H1 (cell line): Measurements from ENCODE around the gene LMNA. TPM values are rescaled to one million over a fixed set of nuclear protein-coding genes. Genes with fewer than 3 reads are reported as not detected.

Experiments
- GABPA ChIP-seq: IDR thresholded peaks from 2 replicates; pipeline ENCODE4 v1.6.1; 2011; ENCODE audit warnings: mild to moderate bottlenecking, low read length, moderate library complexity, borderline replicate concordance; ENCODE audit not compliant: insufficient read depth
- KDM5A ChIP-seq: fragments of 200-600 bp; IDR thresholded peaks from 2 replicates; pipeline ENCODE4 v1.7.1; 2012; ENCODE audit warnings: mild to moderate bottlenecking, low read length, inconsistent platforms, mixed read lengths
- PHF8 ChIP-seq: fragments of 200-600 bp; sonication (generic); conservative IDR thresholded peaks from 2 replicates; pipeline ENCODE4 v1.7.1; 2012; ENCODE audit warnings: low read depth, mild to moderate bottlenecking, inconsistent platforms, low read length, moderate library complexity
- RBBP5 ChIP-seq: IDR thresholded peaks from 2 replicates; pipeline ENCODE4 v1.7.1; 2012; ENCODE audit warnings: low read depth, mild to moderate bottlenecking, inconsistent platforms, low read length, moderate library complexity, borderline replicate concordance
- RNF2 ChIP-seq: fragments of 200-900, 300-1000 bp; sonication (generic); IDR thresholded peaks from 2 replicates; pipeline ENCODE4 v1.7.1; 2016; ENCODE audit warnings: borderline replicate concordance, low read depth, mild to moderate bottlenecking, antibody characterized with exemption, low read length; ENCODE audit not compliant: poor library complexity, severe bottlenecking; ENCODE audit errors: missing control alignments
- RXRA ChIP-seq: IDR thresholded peaks from 2 replicates; pipeline ENCODE4 v1.6.1; 2011; ENCODE audit warnings: low read depth, mild to moderate bottlenecking, low read length, moderate library complexity; ENCODE audit not compliant: insufficient read depth
- SAP30 ChIP-seq: fragments of 300-600 bp; sonication (generic); IDR thresholded peaks from 2 replicates; pipeline ENCODE4 v1.7.1; 2012; ENCODE audit warnings: low read length, moderate library complexity, mild to moderate bottlenecking, inconsistent platforms; ENCODE audit not compliant: insufficient read depth, insufficient replicate concordance
- SP2 ChIP-seq: IDR thresholded peaks from 2 replicates; pipeline ENCODE4 v1.6.1; 2012; ENCODE audit warnings: mild to moderate bottlenecking, low read length, inconsistent platforms
- polyA plus RNA-seq, 7 experiments: library from polyadenylated mRNA; depleted of rRNA in 3 of 7; stranded (reverse) in 5 of 7; unstranded in 2 of 7; fragments of >200 nt in 5 of 7; fragments of 200-250 nt in 2 of 7; gene quantifications; 1 replicate in 5 of 7; 2 replicates in 1 of 7; 4 replicates in 1 of 7; pipeline versions ENCODE4 v1.2.1 to v1.2.3, GENCODE V29; 2011 to 2013; ENCODE audit warnings: missing spikeins in 2 of 7, mixed read lengths in 2 of 7
- total RNA-seq: library from RNA; stranded (reverse); fragmentation: NEBNext Ultra II Directional; extraction: Animal tissue kit (Norgen Biotek cat#: 25700); gene quantifications from 2 replicates; pipeline ENCODE4 v1.2.1, GENCODE V29; 2021
- TF ChIP-seq, protein P1 (sequence below): fragments of 300-600 bp; sonication (generic); IDR thresholded peaks from 2 replicates; pipeline ENCODE4 v1.7.1; 2012; ENCODE audit warnings: low read length, moderate library complexity, mild to moderate bottlenecking, inconsistent platforms; ENCODE audit not compliant: insufficient replicate concordance

Gene LMNA
- total and polyA plus RNA-seq, 2 of the 8 experiments (the other 6 are each of a cell fraction or from before 2014, with no cell fraction given), result 25.8 to 46.8 TPM

- TF ChIP-seq, protein P1, sequence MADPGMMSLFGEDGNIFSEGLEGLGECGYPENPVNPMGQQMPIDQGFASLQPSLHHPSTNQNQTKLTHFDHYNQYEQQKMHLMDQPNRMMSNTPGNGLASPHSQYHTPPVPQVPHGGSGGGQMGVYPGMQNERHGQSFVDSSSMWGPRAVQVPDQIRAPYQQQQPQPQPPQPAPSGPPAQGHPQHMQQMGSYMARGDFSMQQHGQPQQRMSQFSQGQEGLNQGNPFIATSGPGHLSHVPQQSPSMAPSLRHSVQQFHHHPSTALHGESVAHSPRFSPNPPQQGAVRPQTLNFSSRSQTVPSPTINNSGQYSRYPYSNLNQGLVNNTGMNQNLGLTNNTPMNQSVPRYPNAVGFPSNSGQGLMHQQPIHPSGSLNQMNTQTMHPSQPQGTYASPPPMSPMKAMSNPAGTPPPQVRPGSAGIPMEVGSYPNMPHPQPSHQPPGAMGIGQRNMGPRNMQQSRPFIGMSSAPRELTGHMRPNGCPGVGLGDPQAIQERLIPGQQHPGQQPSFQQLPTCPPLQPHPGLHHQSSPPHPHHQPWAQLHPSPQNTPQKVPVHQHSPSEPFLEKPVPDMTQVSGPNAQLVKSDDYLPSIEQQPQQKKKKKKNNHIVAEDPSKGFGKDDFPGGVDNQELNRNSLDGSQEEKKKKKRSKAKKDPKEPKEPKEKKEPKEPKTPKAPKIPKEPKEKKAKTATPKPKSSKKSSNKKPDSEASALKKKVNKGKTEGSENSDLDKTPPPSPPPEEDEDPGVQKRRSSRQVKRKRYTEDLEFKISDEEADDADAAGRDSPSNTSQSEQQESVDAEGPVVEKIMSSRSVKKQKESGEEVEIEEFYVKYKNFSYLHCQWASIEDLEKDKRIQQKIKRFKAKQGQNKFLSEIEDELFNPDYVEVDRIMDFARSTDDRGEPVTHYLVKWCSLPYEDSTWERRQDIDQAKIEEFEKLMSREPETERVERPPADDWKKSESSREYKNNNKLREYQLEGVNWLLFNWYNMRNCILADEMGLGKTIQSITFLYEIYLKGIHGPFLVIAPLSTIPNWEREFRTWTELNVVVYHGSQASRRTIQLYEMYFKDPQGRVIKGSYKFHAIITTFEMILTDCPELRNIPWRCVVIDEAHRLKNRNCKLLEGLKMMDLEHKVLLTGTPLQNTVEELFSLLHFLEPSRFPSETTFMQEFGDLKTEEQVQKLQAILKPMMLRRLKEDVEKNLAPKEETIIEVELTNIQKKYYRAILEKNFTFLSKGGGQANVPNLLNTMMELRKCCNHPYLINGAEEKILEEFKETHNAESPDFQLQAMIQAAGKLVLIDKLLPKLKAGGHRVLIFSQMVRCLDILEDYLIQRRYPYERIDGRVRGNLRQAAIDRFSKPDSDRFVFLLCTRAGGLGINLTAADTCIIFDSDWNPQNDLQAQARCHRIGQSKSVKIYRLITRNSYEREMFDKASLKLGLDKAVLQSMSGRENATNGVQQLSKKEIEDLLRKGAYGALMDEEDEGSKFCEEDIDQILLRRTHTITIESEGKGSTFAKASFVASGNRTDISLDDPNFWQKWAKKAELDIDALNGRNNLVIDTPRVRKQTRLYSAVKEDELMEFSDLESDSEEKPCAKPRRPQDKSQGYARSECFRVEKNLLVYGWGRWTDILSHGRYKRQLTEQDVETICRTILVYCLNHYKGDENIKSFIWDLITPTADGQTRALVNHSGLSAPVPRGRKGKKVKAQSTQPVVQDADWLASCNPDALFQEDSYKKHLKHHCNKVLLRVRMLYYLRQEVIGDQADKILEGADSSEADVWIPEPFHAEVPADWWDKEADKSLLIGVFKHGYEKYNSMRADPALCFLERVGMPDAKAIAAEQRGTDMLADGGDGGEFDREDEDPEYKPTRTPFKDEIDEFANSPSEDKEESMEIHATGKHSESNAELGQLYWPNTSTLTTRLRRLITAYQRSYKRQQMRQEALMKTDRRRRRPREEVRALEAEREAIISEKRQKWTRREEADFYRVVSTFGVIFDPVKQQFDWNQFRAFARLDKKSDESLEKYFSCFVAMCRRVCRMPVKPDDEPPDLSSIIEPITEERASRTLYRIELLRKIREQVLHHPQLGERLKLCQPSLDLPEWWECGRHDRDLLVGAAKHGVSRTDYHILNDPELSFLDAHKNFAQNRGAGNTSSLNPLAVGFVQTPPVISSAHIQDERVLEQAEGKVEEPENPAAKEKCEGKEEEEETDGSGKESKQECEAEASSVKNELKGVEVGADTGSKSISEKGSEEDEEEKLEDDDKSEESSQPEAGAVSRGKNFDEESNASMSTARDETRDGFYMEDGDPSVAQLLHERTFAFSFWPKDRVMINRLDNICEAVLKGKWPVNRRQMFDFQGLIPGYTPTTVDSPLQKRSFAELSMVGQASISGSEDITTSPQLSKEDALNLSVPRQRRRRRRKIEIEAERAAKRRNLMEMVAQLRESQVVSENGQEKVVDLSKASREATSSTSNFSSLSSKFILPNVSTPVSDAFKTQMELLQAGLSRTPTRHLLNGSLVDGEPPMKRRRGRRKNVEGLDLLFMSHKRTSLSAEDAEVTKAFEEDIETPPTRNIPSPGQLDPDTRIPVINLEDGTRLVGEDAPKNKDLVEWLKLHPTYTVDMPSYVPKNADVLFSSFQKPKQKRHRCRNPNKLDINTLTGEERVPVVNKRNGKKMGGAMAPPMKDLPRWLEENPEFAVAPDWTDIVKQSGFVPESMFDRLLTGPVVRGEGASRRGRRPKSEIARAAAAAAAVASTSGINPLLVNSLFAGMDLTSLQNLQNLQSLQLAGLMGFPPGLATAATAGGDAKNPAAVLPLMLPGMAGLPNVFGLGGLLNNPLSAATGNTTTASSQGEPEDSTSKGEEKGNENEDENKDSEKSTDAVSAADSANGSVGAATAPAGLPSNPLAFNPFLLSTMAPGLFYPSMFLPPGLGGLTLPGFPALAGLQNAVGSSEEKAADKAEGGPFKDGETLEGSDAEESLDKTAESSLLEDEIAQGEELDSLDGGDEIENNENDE, result no peak
- TF ChIP-seq RNF2 (no peak), RBBP5 (no peak), SAP30 (no peak), RXRA (no peak), SP2 (no peak), GABPA (no peak), KDM5A (no peak), PHF8 (no peak)
Observed at GRCh38 chr1:156155756-156156510, 41.4 kb downstream of the LMNA start (continued).
